NCI-H1092 treated with DMSO at 0.1 percent for 48 hours (cell line): ENCODE data around the gene FAM234A.
"Not testable (repeated sequence)": the region's sequence is repeated elsewhere in the genome, so short reads cannot be mapped to it uniquely, and the experiment has no call there.

ENCODE experiments used
- DNase-seq: peaks from one replicate; lab custom pipeline; 2025; lab: John Stamatoyannopoulos, UW

The FAM234A gene

DNA sequence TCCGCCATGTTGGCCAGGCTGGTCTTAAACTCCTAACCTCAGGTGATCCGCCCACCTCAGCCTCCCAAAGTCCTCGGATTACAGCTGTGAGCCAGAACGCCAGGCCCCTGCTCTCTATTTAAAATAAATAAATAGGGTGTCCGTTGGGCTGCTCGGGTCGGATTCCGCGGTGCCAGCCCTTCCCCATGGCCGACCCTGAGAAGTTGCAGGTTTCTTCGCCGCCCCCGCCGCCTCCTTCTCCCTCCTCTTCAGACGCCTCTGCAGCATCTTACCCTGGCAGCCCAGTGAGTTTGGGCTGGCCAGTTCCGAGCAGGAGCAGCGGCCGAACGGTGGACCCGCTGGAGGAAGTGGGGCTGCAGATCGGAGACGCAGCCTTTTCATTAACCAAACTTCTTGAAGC is 3.7 kb upstream of the FAM234A start:
- DNase-seq, result no peak

DNA sequence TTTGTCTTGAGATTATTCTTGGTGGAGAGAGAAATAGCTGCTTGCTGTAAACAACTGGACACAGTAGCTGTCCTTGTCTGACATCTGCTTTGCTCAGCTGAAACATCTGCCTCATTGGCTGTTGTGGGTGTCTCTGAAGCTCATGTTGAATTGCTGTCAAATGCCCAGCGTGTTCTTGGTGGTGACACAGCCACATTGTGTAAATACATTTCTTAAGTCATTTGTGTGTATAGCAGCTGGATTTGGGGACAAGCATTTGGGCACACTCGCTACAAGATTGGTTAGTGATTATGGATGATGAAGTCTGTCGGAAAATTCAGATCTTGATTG is 5.3 kb downstream of the FAM234A start:
- no peak for DNase-seq

DNA sequence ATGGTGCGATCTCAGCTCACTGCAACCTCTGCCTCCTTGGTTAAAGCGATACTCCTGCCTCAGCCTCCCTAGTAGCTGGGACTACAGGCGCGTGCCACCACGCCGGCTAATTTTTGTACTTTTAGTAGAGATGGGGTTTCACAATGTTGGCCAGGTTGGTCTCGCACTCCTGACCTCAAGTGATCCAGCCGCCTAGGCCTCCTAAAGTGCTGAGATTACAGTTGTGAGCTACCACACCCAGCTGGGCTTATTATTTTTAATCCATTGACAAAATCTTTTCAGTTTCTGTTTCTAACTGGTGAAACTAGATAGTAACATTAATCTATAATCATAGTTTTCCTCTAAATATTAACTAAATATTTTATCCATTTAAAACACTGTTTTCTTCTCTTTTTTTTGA is 5.9 kb downstream of the FAM234A start:
- DNase-seq, result no peak

DNA sequence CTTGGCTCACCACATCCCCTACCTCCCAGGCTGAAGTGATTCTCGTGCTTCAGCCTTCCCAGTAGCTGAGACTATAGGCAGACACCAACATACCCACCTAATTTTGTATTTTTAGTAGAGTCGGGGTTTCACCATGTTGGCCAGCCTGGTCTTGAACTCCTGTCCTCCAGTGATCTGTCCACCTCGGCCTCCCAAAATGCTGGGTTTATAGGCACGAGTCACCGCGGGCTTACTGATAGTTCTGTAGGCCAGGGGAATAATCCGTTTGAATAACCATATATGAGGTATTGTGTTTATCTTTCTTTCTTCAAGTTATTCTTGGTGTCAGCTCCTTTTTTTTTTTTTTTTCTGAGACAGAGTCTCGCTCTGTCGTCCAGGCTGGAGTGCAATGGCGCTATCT is 7.7 kb downstream of the FAM234A start:
- no peak for DNase-seq

- no peak for DNase-seq
Observed at GRCh38 chr16:243348-243747, 8.7 kb downstream of the FAM234A start.

- no peak for DNase-seq
Observed at GRCh38 chr16:245105-245504, 10.5 kb downstream of the FAM234A start.

GRCh38 chr16:247027-247426 is 12.4 kb downstream of the FAM234A start:
- DNase-seq, result no peak

DNA sequence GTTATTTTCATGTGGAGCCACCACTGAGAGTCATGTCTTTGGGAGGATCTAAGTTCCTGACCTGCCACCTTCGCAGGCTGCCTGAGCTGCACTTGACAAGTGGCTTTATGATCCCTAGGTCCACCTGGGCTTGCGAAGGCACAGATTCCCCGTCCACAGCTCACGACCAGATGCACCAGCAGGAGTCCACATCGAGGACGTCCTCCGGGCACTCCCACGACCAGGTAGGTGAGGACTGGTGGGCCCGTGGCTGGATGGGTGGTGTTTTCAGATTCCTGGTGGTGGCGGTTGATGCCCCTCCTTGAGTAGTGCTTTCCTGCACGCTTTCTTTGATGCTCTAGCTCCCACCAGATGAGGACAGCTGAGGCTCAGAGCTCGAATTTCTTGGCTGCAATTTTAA is 14.8 kb downstream of the FAM234A start:
- no peak for DNase-seq

DNA sequence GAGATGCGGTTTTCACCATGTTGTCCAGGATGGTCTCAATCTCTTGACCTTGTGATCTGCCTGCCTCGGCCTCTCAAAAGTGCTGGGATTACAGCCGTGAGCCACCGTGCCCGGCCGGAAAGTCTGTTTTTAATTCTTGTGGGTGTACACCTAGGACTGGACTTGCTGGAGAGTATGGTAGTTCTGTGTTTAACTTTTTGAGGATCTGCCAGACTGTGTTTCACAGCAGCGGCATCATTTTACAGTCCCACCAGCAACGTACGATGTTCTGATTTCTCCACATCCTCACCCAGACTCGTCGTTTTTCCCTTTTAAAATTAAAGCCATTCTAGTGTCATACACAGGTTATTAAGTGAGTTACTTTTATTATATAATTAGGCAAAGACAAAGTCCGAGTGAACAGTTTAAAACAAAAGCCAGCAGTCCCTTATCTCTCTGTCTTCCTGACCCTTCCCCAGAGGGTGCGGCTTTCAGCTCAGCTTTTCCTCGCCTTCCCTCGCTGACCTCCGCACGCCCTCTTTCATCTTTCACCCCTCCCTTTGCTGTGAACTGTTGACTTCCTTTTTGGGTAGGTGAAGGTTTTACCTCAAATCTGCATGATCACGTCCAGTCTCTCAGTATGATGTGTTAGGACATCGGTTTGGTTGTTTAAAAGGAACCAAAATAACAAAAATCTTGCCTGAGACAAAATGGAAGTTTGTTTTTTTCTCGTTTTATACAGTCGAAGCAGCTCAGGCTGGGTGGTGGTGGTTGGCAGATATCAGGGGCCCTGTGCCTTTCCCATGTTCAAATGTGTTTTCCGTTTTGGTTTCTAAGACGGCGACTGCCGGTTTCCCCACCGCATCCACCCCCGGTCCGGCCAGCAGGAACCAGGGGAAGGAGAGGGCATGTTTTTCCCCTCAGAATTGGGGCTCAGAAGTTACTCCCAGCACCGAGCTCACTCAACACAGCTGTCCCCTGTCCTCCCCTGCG is 18.0 kb downstream of the FAM234A start:
- no peak for DNase-seq

GRCh38 chr16:253833-254232 is 19.2 kb downstream of the FAM234A start:
- DNase-seq, result no peak

- DNase-seq, result no peak
Observed at GRCh38 chr16:254461-254860, 19.8 kb downstream of the FAM234A start.

- DNase-seq, result no peak
Observed at GRCh38 chr16:255183-255582, 20.6 kb downstream of the FAM234A start.

- not testable (repeated sequence) for DNase-seq
Observed at GRCh38 chr16:258091-258490, 23.5 kb downstream of the FAM234A start.

GRCh38 chr16:259226-259625 is 24.6 kb downstream of the FAM234A start:
- no peak for DNase-seq

GRCh38 chr16:259814-260253 is 25.2 kb downstream of the FAM234A start:
- DNase-seq, result no peak

DNA sequence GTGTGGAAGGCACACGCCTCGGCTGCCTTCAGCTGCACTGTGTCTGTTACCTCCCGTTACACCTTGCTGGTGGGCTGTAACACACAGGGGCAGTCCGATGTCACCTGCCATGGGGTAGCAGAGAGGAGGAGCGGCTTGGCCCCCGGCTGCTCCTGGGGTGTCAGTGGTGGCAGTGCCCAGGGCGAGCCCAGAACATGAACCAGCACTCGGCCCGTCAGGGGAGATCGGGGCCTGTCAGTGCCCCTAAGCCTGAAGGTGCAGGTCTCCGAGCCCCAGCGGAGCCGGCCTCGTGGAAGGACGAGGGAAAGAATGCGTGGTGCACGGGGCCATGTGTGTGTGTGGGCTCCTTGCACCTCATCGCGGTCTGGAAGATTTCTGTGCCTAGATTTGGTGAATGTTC is 25.7 kb downstream of the FAM234A start:
- no peak for DNase-seq

DNA sequence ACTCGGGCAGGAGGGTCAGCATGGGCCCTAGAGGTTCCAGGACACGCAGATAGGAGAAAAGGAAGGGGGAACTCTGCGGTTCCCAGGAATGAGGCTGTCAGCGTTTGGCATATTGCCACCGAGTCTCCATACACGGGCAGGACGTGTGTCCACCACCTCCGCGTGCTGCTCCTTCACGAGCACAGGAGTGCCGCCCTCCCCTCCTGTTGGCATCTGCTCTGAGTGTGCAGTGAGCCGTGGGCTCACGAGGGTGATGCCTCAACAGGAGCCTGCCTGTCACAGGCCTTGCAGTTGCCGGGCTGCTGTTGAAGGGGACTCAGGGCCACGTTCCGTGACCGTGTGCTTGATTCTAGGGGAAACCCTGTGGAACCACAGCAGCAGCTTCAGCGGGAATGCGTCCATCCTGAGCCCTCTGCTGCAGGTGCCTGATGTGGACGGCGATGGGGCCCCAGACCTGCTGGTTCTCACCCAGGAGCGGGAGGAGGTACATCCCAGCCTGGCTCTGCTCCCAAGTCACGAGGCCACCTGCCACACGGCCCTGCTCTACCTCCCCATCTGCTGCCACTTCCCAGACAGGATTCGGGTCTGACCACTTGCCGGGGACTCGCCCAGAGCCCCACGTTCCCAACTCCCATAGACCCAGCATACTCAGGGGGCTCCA is 26.5 kb downstream of the FAM234A start:
- DNase-seq, result no peak

GRCh38 chr16:262121-262745 is 27.6 kb downstream of the FAM234A start:
- DNase-seq, result no peak

- DNase-seq, result no peak
Observed at GRCh38 chr16:263182-263774, 28.7 kb downstream of the FAM234A start.

DNA sequence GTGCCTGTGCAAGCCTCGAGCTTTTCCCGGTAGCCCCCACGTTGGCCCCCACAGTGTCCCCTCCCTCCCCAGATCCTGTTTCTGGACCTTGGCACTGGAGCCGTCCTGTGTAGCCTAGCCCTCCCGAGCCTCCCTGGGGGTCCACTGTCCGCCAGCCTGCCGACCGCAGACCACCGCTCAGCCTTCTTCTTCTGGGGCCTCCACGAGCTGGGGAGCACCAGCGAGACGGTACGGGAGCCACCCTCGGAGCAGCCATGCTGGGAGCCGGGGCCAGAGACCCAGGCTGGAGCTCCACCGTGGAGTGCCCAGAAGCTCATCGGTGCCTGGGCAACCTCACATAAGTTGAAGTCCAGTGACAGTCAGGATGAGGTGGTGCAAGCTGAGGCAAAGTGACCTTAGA is 29.3 kb downstream of the FAM234A start:
- no peak for DNase-seq

- no peak for DNase-seq
Observed at GRCh38 chr16:264440-264951, 29.9 kb downstream of the FAM234A start.

GRCh38 chr16:265002-265529 is 30.4 kb downstream of the FAM234A start:
- DNase-seq, result no peak
